Measurements from ENCODE around the gene SARM1. TPM values are rescaled to one million over a fixed set of nuclear protein-coding genes. Genes with fewer than 3 reads are reported as not detected.
A peak's percentile ranks its signal among the peaks of the same experiment; 100 is the strongest.
"Not testable (repeated sequence)": the region's sequence is repeated elsewhere in the genome, so short reads cannot be mapped to it uniquely, and the experiment has no call there.

Gene SARM1
- total and polyA plus RNA-seq, 4 donors = 4.9 to 20.3 (median 12.4) TPM

DNA sequence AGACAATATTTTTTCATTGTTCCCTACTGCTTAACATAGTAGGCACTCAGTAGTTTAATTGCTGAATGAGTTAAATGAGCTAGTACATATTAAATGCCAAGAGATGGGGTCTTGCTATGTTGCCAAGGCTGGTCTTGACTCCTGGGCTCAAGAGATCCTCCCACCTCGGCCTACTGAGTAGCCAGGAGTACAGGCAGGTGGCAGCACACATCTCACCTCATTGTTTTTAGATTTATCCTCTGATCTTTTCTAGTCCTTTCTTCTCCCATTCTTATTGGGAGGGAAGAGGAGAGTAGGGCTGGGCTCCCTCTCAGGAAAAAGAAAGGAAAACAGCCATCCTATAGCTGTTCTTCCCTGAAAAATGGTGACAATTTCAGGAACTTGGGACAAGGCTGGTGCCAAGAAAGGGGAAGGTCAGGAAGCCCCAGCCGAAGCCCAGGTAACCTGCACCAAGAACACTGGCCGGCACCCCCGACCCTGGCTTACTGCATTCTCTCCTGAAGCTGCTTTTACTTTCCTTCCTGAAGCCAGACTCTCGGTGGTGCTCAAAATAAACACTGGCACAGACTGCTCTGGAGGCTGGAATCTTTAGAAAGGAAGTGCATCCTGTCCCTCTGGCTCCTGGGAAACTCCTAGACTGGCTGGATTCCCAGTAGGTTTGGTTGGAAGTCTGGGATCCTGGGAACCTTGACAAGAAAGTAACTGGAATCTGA is 33.3 kb upstream of the SARM1 start:
- H3K36me3 ChIP-seq (ENCODE audit: control insufficient read depth in 1 of 2, insufficient read depth in 2 of 2, low read length in 1 of 2) = peaks cover 0 to 11% of the 10 kb centered on the region in 2 donors
- H3K9me3 ChIP-seq (ENCODE audit: control insufficient read depth, low read length) = no peaks in the 10 kb centered on the region
- H3K4me3 ChIP-seq (ENCODE audit: low read length in 2 of 2) = no peak overlapping the region
- H3K27ac ChIP-seq (ENCODE audit: low read depth in 1 of 2, low read length in 2 of 2) = peak overlapping the region; percentile 12 to 49
- ATAC-seq (ENCODE audit: low FRiP score) = no peak
- no peak for DNase-seq
- H3K4me1 ChIP-seq (ENCODE audit: control insufficient read depth in 1 of 2, insufficient read depth in 2 of 2, low read length in 2 of 2) = peaks cover 0 to 6% of the 10 kb centered on the region in 2 donors
- intact Hi-C loops (cut with DNase I) = loop anchor here (5.0 to 10.0 kb wide), 3 partner anchors 293 to 617 kb away; partner anchors contain the start of genes PHF12 (in 2 of the 2) and NLK (in 1 of the 2)
- WGBS, 2 donors = 22 to 31% methylated on average over 5 of the region's 5 CpGs
- no peaks in the 10 kb centered on the region for H3K27me3 ChIP-seq (ENCODE audit: control insufficient read depth in 1 of 2, insufficient read depth in 2 of 2, low read length in 1 of 2)

- H3K36me3 ChIP-seq (ENCODE audit: control insufficient read depth in 1 of 2, insufficient read depth in 2 of 2, low read length in 1 of 2) = peaks cover 0 to 11% of the 10 kb centered on the region in 2 donors
These were observed 32.7 kb upstream of the SARM1 start for GRCh38 chr17:28338769-28339212.

DNA sequence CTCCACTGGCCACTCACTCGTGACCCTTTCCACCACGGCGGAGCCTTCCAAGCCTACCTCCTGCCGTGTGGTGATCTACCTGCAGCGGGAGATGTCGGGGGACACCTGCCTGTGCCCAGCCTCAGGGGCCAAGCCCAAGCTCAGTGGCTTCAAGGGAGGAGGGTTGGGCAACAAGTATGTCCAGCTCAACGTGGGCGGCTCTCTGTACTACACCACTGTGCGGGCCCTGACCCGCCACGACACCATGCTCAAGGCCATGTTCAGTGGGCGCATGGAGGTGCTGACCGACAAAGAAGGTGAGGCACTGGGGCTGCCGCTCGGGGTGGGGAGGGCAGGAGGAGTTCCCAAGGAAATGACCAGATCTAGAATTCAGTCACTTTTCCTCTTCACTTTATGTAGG is 32.1 kb upstream of the SARM1 start:
- no peak for ATAC-seq (ENCODE audit: low FRiP score)
- intact Hi-C loops (cut with DNase I) = loop anchor here (5.0 to 10.0 kb wide), 3 partner anchors 295 to 615 kb away; partner anchors contain the start of genes PHF12 (in 2 of the 2) and NLK (in 1 of the 2)

More at GRCh38 chr17:28338769-28339212, 32.7 kb upstream of the SARM1 start:
- H3K27me3 ChIP-seq (ENCODE audit: control insufficient read depth in 1 of 2, insufficient read depth in 2 of 2, low read length in 1 of 2); H3K27ac ChIP-seq (ENCODE audit: low read depth in 1 of 2, low read length in 2 of 2); DNase-seq; H3K9me3 ChIP-seq (ENCODE audit: control insufficient read depth, low read length); ATAC-seq (ENCODE audit: low FRiP score); H3K4me1 ChIP-seq (ENCODE audit: control insufficient read depth in 1 of 2, insufficient read depth in 2 of 2, low read length in 2 of 2); H3K4me3 ChIP-seq (ENCODE audit: low read length in 2 of 2): not testable (repeated sequence)
- WGBS, 2 donors = 83 to 90% methylated on average over 8 of the region's 8 CpGs
- intact Hi-C loops (cut with DNase I) = loop anchor here (5.0 to 10.0 kb wide), 3 partner anchors 294 to 616 kb away; partner anchors contain the start of genes PHF12 (in 2 of the 2) and NLK (in 1 of the 2)

GRCh38 chr17:28340374-28340773 is 31.1 kb upstream of the SARM1 start:
- Histone ChIP-seq H3K36me3 (ENCODE audit: control insufficient read depth in 1 of 2, insufficient read depth in 2 of 2, low read length in 1 of 2) (peaks cover 0 to 14% of the 10 kb centered on the region in 2 donors), H3K4me3 (ENCODE audit: low read length in 2 of 2) (no peak overlapping the region), H3K27me3 (ENCODE audit: control insufficient read depth in 1 of 2, insufficient read depth in 2 of 2, low read length in 1 of 2) (no peaks in the 10 kb centered on the region), H3K4me1 (ENCODE audit: control insufficient read depth in 1 of 2, insufficient read depth in 2 of 2, low read length in 2 of 2) (peaks cover under 1 to 6% of the 10 kb centered on the region in 2 donors), H3K9me3 (ENCODE audit: control insufficient read depth, low read length) (no peaks in the 10 kb centered on the region), H3K27ac (ENCODE audit: low read depth in 1 of 2, low read length in 2 of 2) (no peak overlapping the region)
- ATAC-seq (ENCODE audit: low FRiP score) (no peak), DNase-seq (no peak)
- intact Hi-C loops (cut with DNase I) = no loop called here
- 90 to 93% methylated on average over 6 of the region's 6 CpGs for WGBS, 2 donors

More for the DNA sequence above, 32.1 kb upstream of the SARM1 start:
- Histone ChIP-seq H3K9me3 (ENCODE audit: control insufficient read depth, low read length) (no peaks in the 10 kb centered on the region), H3K27me3 (ENCODE audit: control insufficient read depth in 1 of 2, insufficient read depth in 2 of 2, low read length in 1 of 2) (no peaks in the 10 kb centered on the region), H3K4me1 (ENCODE audit: control insufficient read depth in 1 of 2, insufficient read depth in 2 of 2, low read length in 2 of 2) (peaks cover 0 to 6% of the 10 kb centered on the region in 2 donors), H3K27ac (ENCODE audit: low read depth in 1 of 2, low read length in 2 of 2) (no peak overlapping the region), H3K36me3 (ENCODE audit: control insufficient read depth in 1 of 2, insufficient read depth in 2 of 2, low read length in 1 of 2) (peaks cover 0 to 11% of the 10 kb centered on the region in 2 donors), H3K4me3 (ENCODE audit: low read length in 2 of 2) (no peak overlapping the region)
- no peak for DNase-seq
- WGBS, 2 donors = 90 to 91% methylated on average over 15 of the region's 15 CpGs

DNA sequence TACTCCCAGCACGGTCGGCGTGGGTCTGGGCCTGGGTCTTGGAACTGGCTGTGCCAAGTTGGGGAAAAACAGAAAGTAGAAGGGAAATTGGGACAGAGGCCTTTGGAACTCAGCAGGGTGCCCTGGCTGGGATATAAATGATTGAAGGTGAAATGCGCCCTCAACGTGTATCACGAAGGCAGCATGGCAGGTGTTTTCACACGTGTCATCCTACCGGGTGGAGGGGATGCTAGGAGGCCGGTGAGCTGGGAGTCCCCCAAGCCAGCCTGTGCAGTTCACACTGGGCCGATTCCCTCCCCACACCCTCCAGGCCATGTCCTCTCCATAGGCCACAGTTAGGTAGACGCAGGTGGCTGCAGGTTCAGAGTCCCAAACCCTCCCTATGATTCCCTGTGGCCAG is 30.0 kb upstream of the SARM1 start:
- 87 to 93% methylated on average over 11 of the region's 11 CpGs for WGBS, 2 donors
- no peak for DNase-seq
- Histone ChIP-seq H3K27me3 (ENCODE audit: control insufficient read depth in 1 of 2, insufficient read depth in 2 of 2, low read length in 1 of 2) (no peaks in the 10 kb centered on the region), H3K4me3 (ENCODE audit: low read length in 2 of 2) (no peak overlapping the region), H3K36me3 (ENCODE audit: control insufficient read depth in 1 of 2, insufficient read depth in 2 of 2, low read length in 1 of 2) (peaks cover 0 to 14% of the 10 kb centered on the region in 2 donors), H3K27ac (ENCODE audit: low read depth in 1 of 2, low read length in 2 of 2) (no peak overlapping the region), H3K9me3 (ENCODE audit: control insufficient read depth, low read length) (no peaks in the 10 kb centered on the region), H3K4me1 (ENCODE audit: control insufficient read depth in 1 of 2, insufficient read depth in 2 of 2, low read length in 2 of 2) (peaks cover 3 to 10% of the 10 kb centered on the region in 2 donors)
- intact Hi-C loops (cut with DNase I) = no loop called here
- no peak for ATAC-seq (ENCODE audit: low FRiP score)

- intact Hi-C loops (cut with DNase I) = no loop called here
- H3K36me3 ChIP-seq (ENCODE audit: control insufficient read depth in 1 of 2, insufficient read depth in 2 of 2, low read length in 1 of 2) = peaks cover 0 to 14% of the 10 kb centered on the region in 2 donors
These were observed 29.2 kb upstream of the SARM1 start for GRCh38 chr17:28342313-28342712.

DNA sequence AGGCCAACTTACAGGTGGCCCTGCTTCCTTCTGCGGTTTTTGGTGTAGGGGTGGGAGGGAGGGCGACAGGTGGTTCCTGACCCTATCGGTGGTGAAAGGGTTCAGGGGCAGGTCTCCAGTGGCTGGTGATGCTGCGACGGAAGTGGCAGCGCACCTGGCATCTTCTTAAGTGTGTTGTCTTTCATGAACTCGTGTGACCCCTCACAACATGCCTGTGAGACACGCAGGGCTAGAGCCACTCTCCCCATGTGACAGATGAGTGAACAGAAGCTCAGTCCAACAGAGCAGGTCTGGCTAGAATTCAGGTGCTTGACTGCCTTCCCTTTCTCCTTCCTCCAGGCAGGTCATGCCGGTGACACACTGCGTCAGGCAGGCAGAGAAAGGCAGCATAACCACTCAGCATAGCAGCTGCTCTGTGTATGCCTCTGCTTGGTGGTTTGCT is 28.0 kb upstream of the SARM1 start:
- Histone ChIP-seq H3K4me1 (ENCODE audit: control insufficient read depth in 1 of 2, insufficient read depth in 2 of 2, low read length in 2 of 2) (peaks cover 3 to 4% of the 10 kb centered on the region in 2 donors), H3K27me3 (ENCODE audit: control insufficient read depth in 1 of 2, insufficient read depth in 2 of 2, low read length in 1 of 2) (no peaks in the 10 kb centered on the region), H3K4me3 (ENCODE audit: low read length in 2 of 2) (no peak overlapping the region), H3K27ac (ENCODE audit: low read depth in 1 of 2, low read length in 2 of 2) (no peak overlapping the region), H3K36me3 (ENCODE audit: control insufficient read depth in 1 of 2, insufficient read depth in 2 of 2, low read length in 1 of 2) (peaks cover 0 to 14% of the 10 kb centered on the region in 2 donors), H3K9me3 (ENCODE audit: control insufficient read depth, low read length) (no peaks in the 10 kb centered on the region)
- intact Hi-C loops (cut with DNase I) = no loop called here
- 86 to 87% methylated on average over 10 of the region's 10 CpGs for WGBS, 2 donors
- no peak for DNase-seq
- ATAC-seq (ENCODE audit: low FRiP score) = no peak

More at GRCh38 chr17:28342313-28342712, 29.2 kb upstream of the SARM1 start:
- DNase-seq = no peak
- Histone ChIP-seq H3K9me3 (ENCODE audit: control insufficient read depth, low read length) (no peaks in the 10 kb centered on the region), H3K4me3 (ENCODE audit: low read length in 2 of 2) (no peak overlapping the region), H3K27ac (ENCODE audit: low read depth in 1 of 2, low read length in 2 of 2) (no peak overlapping the region), H3K4me1 (ENCODE audit: control insufficient read depth in 1 of 2, insufficient read depth in 2 of 2, low read length in 2 of 2) (peaks cover 3 to 4% of the 10 kb centered on the region in 2 donors), H3K27me3 (ENCODE audit: control insufficient read depth in 1 of 2, insufficient read depth in 2 of 2, low read length in 1 of 2) (no peaks in the 10 kb centered on the region)
- ATAC-seq (ENCODE audit: low FRiP score) = no peak
- WGBS, 2 donors = 87 to 89% methylated on average over 14 of the region's 14 CpGs

- intact Hi-C loops (cut with DNase I) = no loop called here
- 92% methylated on average over 9 of the region's 9 CpGs for WGBS, 2 donors
- H3K4me1 ChIP-seq (ENCODE audit: control insufficient read depth in 1 of 2, insufficient read depth in 2 of 2, low read length in 2 of 2) = peaks cover 3 to 4% of the 10 kb centered on the region in 2 donors
- H3K4me3 ChIP-seq (ENCODE audit: low read length in 2 of 2) = no peak overlapping the region
- ATAC-seq (ENCODE audit: low FRiP score) (no peak), DNase-seq (no peak)
- no peaks in the 10 kb centered on the region for H3K9me3 ChIP-seq (ENCODE audit: control insufficient read depth, low read length)
- no peak overlapping the region for H3K27ac ChIP-seq (ENCODE audit: low read depth in 1 of 2, low read length in 2 of 2)
- peaks cover 0 to 14% of the 10 kb centered on the region in 2 donors for H3K36me3 ChIP-seq (ENCODE audit: control insufficient read depth in 1 of 2, insufficient read depth in 2 of 2, low read length in 1 of 2)
- H3K27me3 ChIP-seq (ENCODE audit: control insufficient read depth in 1 of 2, insufficient read depth in 2 of 2, low read length in 1 of 2) = no peaks in the 10 kb centered on the region
These were observed 27.5 kb upstream of the SARM1 start for GRCh38 chr17:28344011-28344410.

Measured in aorta (tissue), 5 donors.